Heart left ventricle (tissue), 13 donors: Measurements from ENCODE around the gene MYB.

Experiments
- POLR2A ChIP-seq, 2 donors: fragments of 450-650 bp; IDR thresholded peaks; one replicate each; pipeline ENCODE4 v1.6.1; 2017; ENCODE audit warnings: antibody characterized with exemption in 2 of 2, mild to moderate bottlenecking in 2 of 2, moderate library complexity in 2 of 2
- TF ChIP-seq, protein P1 (sequence below), 12 donors: fragments of 200-600 bp; sonication (generic) in 4 of 12; IDR thresholded peaks; one replicate each; pipeline versions ENCODE4 v1.5.0 to v1.8.0; 2018 to 2022; ENCODE audit warnings: antibody characterized with exemption in 12 of 12, mild to moderate bottlenecking in 5 of 12
- donor health status: ischemic (EF 13 %, LVEDD 7.1; RV severe dilation, severe dysfunction).
- donor health status: DM: no; HTN: yes; CAD: no.
- donor health status: DM: no; HTN: no; CAD: no.
- donor health status: ischemic (EF 25% LVEDD 6.9; RV normal size, moderate dysfunction).
- donor health status: ischemic (EF 25% LVEDD 5.7; RV mildly dilated, moderate dysfunction).
- donor health status: ischemic (EF 35%, LVEDD 5.7; RV mildly dilated, moderate dysfunction).
- donor health status: nonischemic (EF 11% LVEDD 7.7; RV severe dilation, severe dysfunction).
- donor health status: DM: yes; HTN: yes; CAD: no.
- donor health status: PGD.
- donor health status: ischemic (EF 29% LVEDD 5.4; RV normal size, mild dysfunction).
- donor health status: nonischemic (EF 23%, LVEDD 6.1; RV moderate dilation, normal function).

DNA sequence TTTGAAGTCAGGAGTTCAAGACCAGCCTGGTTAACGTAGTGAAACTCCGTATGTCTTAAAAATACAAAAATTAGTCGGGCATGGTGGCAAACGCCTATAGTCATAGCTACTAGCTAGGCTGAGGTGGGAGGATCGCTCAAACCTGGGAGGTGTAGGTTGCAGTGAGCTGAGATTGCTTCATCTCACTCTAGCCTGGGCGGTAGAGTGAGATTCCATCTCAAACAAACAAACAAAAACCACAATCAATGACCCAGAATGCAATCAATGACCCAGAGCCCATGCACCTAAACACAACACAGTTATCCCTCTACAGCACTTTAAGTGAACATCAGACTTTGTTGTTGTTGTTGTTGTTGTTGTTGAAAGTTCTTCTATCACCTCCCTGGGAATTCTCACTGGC is 77.9 kb downstream of the MYB start:
- TF ChIP-seq POLR2A (IDR thresholded peaks at IDR 0.05): no peak
- TF ChIP-seq, protein P1, sequence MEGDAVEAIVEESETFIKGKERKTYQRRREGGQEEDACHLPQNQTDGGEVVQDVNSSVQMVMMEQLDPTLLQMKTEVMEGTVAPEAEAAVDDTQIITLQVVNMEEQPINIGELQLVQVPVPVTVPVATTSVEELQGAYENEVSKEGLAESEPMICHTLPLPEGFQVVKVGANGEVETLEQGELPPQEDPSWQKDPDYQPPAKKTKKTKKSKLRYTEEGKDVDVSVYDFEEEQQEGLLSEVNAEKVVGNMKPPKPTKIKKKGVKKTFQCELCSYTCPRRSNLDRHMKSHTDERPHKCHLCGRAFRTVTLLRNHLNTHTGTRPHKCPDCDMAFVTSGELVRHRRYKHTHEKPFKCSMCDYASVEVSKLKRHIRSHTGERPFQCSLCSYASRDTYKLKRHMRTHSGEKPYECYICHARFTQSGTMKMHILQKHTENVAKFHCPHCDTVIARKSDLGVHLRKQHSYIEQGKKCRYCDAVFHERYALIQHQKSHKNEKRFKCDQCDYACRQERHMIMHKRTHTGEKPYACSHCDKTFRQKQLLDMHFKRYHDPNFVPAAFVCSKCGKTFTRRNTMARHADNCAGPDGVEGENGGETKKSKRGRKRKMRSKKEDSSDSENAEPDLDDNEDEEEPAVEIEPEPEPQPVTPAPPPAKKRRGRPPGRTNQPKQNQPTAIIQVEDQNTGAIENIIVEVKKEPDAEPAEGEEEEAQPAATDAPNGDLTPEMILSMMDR (IDR thresholded peaks at IDR 0.05): no peak
